Stimulated activated CD4-positive, alpha-beta T cell treated with anti-CD3 and anti-CD28 coated beads, Interleukin-1b, Interleukin-23, amount 100 ng/mL, for 24 hours (primary cell): Measurements from ENCODE around the gene CALML3.
A peak's percentile ranks its signal among the peaks of the same experiment; 100 is the strongest.

Experiments
- DNase-seq, 4 experiments: peaks; one replicate each; pipeline ENCODE4 v3.0.0-alpha.2; 2020; ENCODE audit warnings: low read depth in 4 of 4, low spot score in 1 of 4

CALML3 gene

DNA sequence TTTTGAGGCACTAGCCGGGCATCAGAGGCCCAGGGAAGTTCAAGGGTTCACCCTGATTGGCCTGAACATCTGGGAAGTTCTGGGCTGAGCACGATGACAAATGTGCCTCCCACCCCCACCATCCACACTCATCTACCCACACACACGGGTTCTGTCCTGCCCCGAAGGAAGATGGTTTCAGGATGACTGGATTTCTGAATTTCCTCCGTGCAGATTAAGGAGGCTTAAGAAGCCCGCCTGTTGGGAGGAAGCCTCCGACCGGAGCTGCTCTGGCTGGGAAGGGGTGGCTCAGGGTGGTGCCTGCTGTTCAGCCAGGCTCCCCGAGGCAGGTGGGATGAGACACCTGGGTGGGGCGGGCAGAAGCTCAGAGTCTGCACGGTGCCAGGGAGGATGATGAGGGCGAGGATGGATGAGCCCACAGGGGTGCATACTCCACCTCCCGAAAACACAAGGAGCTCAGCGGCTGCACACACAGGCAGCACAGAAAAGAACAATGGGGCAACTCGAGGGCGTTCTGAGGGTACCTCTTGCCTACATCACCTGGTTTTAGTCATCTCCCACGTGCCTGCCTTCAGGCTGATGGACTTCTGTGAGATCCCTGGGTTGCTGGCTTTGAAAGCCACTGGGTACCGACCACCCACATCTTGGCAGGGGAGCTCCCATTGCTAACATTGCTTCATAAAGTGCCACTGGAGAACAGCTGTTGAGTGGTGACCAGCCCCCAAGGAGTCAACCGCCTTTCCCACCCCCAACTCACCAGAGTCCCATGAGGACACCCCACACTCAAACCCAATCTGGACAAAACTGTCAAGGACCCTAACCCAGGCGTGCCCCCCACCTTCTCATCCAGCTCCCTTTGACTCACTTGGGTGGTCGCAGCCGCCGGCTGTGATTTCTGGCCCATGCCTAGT lies 41.2 kb downstream of the CALML3 start:
- DNase-seq = no peak

DNA sequence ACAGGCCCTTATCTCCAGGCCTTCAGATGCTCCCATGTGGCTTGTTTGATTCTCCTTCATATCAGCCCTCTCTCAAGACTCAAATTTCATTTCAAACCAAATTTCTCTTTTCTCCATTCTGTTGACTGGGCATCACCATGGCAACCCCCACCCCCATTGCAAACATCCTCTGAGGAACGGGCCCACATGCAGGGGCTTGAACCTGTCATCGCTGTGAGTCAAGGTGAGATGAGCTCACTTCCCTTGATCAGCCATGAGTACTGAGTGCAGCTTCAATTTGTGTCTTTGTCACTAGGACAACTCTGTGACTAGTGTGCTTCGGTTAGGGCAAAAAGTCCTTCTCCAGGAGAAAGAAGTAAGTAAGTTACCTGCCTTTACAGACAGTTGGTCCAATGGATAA lies 41.9 kb downstream of the CALML3 start:
- DNase-seq = peak in 1 of 4 experiments; percentile 39

DNA sequence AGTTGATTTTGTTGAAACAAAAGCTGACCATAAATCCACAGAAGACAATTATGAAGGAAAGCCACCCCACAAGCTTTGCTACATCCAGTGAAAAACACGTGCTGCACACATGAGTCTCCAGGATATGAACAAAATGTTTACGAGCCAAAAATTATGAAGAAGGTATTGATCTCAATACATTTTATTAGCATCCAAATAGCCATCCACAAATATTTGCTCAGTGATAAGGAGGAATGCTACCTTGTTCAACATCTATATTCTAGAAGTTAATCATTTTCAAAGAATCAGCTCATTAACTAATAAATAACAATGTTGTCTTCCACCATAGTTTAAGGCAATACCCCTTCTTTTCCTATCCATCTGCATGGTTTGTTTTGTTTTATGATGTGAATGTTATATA lies 42.7 kb downstream of the CALML3 start:
- no peak for DNase-seq

DNA sequence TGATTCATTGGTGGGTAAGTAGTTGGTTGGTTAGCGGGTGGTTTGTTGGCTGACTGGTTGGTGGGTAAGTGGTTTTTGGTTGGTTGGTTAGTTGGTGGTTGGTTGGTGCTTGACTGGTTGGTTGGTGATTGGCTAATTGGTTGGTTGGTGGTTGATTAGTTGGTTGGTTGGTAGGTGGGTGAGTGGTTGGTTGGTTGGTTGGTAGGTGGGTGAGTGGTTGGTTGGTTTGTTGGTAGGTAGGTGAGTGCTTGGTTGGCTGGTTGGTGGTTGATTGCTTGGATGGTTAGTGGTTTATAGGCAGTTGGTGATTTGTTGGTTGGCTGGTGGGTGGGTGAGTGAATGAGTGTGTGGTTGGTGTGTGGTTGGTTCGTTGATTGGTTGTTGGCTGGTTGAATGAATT lies 44.2 kb downstream of the CALML3 start:
- DNase-seq = no peak

DNA sequence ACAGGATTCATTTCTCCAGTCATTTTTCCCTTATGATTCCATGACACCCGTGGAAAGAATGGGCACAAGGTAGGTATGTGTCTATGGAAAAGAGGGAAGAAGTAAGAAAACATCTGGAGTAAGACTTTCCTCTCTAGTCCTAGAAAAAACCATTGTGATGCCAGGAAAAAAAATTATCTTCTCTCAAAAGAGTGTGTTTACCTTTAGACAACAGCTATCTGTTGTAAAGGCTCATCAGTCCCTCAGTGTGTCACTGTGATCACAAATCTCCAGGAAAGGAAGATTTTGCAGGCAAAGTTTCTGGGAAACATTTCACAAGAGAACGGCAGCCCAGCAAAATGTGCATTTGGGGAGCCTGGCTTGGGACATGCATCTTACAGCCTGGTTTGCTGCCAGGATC lies 44.8 kb downstream of the CALML3 start:
- DNase-seq = no peak

DNA sequence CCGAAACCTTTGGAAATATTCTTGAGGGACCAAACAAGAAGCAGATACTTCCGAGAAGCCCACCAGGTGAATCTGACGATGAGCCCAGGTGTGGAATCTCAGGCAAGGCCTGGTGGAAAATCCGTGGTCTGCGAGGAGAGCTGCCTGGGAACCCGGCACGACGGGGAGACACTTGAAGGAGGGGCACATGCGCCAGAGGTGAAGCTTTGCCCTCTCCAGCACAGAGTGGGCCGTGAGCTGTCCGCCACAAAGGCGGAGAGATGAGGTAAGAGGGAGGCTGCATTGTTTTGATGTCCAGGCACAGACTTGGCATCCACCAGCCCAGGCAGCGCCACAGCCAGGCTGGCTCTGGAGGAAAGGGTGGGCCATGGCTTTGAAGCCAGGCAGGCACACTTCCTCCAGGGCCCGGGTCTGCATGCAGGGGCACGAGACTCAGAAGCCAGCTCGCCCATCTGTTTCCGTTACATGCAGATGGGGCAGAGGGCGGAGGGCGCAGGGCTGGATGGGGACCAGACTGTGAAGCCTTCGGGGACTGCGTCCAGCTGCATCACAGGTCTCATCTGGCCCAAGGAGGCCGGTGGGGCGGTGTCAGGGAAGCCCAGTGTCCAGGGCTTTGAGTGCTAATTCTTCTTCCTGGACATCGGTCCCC lies 45.4 kb downstream of the CALML3 start:
- DNase-seq = no peak

DNA sequence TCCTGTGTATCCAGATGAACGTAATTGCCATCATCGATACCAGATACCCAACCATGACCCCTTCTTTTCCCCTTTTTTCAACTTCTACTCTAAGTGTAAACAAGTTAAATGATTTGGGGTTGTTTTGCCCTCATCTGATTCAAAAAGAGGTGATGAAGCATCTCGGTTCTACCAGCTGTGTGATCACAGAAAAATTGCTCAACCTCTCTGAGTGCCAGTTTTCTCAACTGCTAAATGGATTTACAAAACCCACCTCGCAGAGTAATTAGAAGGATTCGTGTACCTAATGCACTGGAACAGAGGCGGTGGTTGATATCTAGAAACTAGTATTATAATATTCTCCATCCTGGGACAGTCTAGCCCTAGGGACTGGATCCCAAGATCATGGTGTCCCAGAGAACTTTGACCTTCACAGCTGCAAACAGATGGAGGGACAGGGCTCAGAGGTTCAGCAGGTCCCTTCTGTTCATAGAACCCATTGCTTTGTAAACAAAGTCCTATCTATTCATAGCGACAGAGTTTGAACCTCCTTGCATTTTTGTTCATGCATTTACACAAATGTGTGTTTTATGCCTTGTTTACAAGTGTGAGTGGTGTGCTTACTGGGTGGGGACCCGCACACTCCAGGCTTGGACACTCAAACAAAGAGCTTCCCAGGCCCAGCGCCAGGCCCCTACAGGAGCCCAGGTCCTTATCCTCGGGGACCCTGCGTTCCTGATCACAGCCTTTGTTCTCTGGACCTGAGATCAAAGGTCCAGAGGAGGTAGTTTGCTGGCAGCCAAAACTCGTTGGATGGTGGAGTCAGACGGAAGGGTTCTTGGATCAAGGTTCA lies 46.4 kb downstream of the CALML3 start:
- no peak for DNase-seq

DNA sequence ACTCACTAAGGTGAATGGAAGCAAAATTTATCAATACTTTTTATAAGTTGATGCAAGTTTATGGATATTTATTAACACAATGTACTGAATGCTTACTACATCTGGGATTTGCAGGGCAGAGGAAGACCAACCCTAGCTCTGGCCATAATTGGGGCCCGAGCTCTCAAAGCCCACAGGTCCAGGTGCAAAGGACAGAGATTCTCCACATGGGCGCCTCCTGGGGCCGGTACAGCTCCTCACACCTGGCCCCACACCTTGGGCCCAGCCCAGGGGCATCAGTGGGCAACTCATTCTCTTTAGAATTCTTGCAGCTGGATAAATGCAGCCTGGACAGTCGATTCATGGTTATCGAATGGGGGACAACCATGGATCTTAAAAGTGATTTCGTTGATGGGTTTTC lies 47.1 kb downstream of the CALML3 start:
- no peak for DNase-seq

DNA sequence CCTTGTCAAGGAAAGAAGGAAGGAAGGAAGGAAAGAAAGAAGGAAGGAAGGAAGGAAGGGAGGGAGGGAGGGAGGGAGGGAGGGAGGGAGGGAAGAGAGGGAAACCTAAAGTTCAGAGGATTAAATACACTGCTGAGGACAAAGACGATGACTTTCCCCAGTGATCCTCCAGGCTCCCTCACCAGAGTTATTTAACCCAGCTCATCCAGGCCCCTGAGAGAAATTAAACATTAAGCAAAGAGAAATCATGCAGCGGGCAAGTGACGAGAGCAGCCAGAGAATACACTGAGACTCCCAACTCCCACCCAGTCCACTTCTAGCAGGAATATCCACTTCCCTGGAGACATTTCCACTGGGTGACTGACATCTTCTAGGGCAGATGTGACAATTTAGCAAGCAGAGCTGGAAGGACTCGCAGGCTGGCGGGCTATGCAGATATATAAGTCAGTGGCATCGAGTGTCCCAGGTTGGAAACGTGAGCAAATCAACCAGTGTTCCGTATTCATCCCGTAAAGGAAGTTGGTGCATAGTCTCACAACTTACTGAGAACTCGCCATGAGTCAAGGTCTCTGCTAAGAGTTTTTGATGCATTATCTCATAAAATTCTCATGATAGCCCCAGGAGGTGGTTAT lies 48.7 kb downstream of the CALML3 start:
- no peak for DNase-seq

DNA sequence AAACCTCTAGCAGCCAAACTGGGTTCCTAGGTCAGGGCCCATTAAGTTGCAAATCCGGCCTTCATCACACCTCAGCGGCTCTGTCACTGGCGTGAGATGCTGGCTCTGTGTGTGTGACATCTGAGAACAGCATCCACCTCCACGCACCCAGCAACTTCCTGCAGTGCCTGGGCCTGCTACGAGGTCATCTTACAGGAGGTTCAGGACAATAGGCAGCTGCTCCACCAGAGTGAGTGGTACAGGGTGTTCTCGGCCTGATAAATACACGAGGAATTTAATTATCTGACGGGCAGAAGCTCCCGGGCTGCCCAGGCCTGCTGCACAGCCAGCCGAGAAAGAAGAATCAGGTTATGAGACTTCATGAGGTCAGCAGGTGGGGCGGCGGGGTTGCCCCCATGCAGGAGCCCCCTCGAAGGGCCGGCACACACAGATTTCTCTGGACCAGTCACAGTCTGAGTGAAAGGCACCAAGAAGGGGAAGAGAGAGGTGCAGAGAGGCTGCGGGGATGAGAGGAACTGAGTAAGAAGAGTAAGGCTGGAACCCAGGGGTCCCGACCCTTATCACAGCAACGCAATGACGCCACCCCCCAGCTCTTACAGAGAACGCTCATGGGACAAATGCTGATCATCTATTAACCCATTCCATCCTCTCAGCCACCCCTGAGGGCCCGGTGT lies 49.3 kb downstream of the CALML3 start:
- DNase-seq = no peak

DNA sequence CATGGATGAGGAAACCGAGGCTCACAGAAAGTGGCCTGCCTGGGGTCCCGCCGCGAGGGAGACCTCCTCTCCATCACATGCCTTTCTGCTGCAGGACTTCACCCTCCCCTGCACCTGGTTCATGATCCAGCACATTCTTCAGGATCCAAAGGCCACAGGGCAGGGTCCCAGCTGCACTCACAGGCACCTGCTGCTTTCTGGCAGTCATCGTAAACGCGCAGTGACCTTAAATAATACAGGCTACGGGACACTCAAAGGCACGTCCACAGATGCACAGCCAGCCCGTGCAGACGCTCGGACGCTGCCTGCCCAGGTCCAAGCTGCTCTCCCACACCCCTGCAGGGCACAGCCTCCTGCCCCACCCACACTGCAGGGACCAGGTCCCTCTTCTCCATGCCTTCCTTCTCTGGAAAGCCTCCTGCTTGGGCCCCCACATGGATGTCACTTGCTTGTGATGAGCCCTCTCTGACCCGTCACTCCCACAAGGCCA lies 49.9 kb downstream of the CALML3 start:
- DNase-seq = no peak

DNA sequence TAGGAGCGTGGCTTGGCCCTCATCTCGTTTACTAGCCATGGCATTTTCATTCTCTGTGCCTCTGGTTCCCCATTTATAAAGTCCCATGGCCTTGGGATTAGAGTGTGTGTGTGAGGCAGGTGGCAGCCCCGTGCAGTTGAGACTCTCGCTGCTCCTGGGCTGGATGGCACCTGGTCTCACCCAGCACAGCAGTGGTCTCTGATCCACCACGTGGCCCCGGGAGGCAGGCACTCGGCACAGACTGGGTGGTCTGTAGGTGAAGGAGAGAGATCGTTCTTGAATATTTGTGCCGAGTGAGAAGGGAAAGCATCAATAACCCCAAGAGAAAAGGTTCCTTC lies 50.4 kb downstream of the CALML3 start:
- no peak for DNase-seq

DNA sequence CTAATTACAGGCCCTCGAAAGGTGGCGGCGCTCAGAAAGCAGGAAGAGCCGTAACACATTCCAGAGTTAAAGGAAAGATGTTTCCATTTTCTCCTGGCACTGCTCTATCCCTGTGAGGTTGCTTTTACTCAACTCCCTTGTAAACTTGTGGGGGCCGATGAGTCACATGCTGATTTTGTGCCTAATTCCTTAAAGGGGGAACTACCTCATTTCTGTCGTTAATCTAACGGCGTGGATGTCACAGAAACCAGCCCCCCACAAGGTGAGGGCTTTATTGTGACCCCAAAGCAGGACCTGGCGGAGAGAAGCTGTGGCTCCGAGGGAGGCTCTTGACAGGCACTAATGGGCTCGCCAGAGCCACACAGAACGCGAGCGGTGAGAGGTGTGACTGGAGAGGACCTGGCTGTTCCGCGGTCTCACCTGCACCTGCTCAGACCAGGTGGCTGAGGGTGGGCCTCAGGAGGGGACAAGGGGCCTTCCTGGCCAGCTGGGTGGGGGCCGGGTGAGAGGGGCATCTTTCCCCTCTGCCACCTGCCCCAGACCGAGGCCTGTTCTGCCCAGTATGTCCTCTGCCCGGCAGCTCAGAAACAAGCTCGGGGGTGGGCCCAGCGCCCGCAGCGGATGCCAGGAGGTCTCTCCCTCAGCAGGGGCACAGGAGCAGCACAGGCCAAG lies 50.9 kb downstream of the CALML3 start:
- DNase-seq = no peak

DNA sequence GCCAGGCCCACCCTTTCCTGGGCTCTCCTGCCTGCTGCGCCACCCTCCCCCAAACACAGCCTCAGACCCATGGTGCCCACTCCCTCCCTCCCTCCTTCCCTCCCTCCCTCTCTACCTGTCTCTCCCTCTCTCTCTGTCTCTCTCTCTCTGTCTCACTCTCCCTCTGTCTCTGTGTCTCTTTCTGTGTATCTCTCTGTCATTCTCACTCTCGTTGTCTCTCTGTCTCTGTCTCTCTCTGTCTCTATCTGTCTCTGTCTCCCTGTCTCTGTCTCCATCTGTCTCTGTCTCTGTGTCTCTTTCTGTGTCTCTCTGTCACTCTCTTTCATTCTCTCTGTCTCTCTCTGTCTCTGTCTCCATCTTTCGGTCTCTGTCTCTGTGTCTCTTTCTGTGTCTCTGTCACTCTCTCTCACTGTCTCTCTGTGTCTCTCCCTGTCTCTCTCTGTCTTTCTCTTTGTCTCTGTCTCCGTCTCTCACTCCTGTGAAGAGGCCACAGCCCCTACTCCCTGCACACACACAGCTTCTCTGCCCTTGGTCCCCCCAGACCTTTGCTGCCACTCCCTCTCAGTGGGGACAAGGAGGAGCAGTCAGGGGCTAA lies 51.5 kb downstream of the CALML3 start:
- no peak for DNase-seq
